HG03060 (cell line): Measurements from ENCODE around the gene RSAD2.
A peak's percentile ranks its signal among the peaks of the same experiment; 100 is the strongest.

Source experiments
- ATAC-seq: cut with Tn5 transposase; IDR thresholded peaks from one replicate; pipeline ENCODE4 v1.9.1; 2021; ENCODE audit warnings: low read depth, moderate number of reproducible peaks; ENCODE audit not compliant: unreplicated experiment

RSAD2 gene

GRCh38 chr2:6941299-6942046 is 63.9 kb downstream of the RSAD2 start:
- no peak for ATAC-seq

GRCh38 chr2:6942848-6943247 is 65.3 kb downstream of the RSAD2 start:
- no peak for ATAC-seq

GRCh38 chr2:6943523-6943922 is 65.9 kb downstream of the RSAD2 start:
- no peak for ATAC-seq

- ATAC-seq = no peak
Measured at GRCh38 chr2:6943971-6944370, 66.4 kb downstream of the RSAD2 start.

- ATAC-seq = no peak
Measured at GRCh38 chr2:6944555-6944954, 67.0 kb downstream of the RSAD2 start.

GRCh38 chr2:6945087-6945813 is 67.7 kb downstream of the RSAD2 start:
- peak; percentile 85 for ATAC-seq

GRCh38 chr2:6945821-6946220 is 68.2 kb downstream of the RSAD2 start:
- ATAC-seq = no peak

GRCh38 chr2:6946722-6947121 is 69.1 kb downstream of the RSAD2 start:
- no peak for ATAC-seq
